NCI-H2081 treated with DMSO at 0.1 percent for 48 hours (cell line): ENCODE data around the gene YIF1A.
"Not testable (repeated sequence)": the region's sequence is repeated elsewhere in the genome, so short reads cannot be mapped to it uniquely, and the experiment has no call there.

Source experiments
- DNase-seq: peaks from one replicate; lab custom pipeline; 2025; lab: John Stamatoyannopoulos, UW

YIF1A gene

DNA sequence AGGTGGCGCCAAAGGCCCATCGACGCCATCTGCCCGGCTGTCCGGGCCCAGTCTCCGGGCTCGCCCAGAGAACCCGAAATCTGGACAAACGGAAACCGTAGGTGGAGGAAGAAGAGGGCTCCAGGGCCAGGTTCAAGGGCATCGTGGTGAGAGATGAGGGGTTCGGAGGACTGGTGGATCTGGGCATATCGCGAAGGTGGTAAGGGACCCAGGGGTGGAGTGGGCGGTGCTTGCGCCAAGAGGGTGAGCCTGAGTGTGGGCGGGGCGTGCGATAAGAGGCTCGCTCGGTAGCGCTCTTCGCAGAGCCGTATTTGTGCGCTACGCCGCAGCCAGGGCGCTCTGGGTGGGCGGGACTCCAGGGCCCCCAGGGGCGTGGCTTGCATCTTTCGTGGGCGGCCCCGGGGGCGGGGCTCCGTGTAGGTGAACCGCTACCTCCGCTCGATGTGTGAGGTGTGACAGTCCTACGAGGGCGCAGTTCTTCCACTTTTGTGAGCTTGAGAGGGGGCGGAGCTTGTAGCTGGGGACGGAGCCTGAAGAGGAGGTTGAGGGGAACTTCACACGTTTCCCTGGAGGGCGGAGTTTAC, 23.1 kb upstream of the YIF1A start:
- peak; percentile 81 for DNase-seq

DNA sequence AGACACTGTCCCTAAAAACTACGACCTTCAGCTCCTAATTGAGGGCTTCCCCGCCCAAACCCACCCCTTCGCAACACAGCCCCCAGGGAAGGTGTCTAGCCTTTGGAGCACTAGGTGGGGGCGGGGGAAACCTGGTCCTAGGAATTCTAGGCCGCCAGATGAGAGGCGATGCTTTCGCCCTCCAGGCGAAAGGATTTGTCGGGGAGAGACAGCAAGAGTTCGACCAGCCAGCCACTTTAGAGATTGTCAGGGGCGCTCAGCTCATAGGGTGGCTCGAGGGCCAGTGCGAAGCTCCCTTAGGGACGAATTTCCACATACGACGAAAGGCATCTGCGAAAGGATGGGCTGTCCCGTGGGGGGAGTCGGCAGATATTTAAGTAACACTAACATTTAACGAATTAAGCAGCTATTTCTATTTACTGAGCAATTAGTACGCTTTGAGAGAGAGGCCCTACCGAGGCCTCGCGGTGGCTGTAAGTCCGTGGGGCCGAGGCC, 22.6 kb upstream of the YIF1A start:
- DNase-seq, result no peak

DNA sequence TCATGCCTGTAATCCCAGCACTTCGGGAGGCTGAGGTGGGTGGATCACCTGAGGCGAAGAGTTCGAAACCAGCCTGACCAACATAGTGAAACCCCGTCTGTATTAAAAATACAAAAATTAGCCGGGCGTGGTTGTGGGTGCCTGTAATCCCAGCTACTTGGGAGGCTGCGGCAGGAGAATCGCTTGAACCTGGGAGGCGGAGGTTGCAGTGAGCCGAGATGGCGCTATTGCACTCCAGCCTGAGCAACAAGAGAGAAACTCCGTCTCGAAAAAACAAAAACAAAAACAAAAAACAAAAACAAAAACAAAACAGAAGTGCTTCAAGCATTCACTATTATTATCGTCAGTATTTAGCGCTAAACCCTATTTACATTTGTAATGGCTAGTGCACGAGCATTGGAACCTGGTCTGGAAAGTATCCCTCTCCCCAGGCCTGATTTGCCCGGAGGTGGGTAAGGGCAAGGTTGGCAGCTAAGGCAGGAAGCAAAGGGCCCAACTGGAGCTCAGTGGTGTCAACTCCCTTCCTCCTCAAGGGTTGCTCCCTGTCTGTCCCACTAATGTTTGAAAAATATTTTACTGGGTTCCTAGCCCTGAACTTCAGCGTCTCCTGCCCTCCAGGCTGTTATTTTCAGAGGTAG, 22.0 kb upstream of the YIF1A start:
- not testable (repeated sequence) for DNase-seq

DNA sequence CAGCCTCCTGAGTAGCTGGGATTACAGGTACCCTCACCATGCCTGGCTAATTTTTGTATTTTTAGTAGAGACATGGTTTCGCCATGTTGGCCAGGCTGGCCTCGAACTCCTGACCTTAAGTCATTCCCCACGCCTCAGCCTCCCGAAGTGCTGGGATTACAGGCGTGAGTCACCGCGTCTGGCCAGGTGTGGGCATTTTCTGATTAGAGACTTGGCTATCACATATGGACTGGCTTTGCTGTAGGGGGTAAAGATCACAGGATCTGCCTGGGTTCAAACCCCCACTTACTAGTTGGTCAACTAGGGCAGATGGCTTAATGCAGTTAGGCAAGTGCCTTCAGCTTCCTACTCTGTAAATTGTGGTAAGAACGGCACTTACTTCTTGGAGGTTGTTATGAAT, 21.4 kb upstream of the YIF1A start:
- DNase-seq, result no peak

DNA sequence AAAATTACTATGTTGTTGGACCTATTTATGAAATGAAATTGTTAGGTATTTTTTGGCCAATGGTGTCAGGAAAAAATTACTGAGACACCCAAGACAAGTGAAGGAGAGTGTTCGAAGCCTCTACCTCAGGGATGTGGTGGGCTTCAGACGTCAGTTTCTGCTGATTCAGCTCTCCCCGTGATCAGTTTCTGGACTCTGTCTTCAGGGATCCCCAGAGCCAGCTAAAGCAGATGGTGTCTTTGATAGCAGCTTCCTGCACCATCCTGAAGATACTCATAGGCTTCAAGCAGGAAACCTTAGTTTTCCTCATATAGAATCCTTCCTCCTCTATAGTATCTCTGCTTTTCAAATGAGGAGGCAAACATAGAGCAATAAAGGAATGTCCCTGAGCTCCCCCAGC, 20.5 kb upstream of the YIF1A start:
- no peak for DNase-seq

DNA sequence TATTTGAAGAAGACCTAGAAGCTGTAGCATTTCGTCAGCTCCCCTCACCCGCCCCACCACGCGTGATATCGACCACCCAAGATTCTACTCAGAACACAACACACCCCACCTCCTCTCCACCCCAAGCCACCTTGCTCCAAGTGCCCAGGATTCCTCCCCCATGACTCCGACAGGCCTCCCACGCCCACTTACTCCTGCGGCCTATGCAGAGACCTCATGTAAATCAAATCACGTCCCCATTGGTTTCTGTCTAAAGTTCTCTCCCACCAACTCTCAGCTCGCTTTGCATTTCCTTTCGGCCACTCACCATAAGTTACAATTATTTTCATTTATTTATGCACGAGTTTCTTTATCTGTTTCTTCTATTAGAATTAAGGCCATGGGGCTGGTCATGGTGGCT, 13.7 kb upstream of the YIF1A start:
- DNase-seq, result no peak

DNA sequence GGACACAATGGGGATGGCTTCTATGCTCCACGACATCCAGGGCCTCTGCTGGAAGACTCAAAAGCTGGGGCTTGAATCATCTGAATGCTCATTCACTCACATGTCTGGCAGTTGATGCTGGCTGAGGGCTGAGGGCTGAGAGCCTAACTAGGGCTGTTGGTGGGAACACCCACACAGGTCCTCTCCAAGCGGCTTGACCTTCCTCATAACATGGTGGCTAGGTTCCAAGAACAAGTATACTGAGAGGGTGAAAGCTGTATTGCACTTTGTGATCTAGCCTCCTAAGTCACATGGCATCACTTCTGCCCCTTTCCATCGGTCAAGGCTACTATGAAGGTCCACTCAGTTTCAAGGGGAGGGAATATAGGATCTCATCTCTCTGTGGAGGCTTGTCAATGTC, 10.2 kb upstream of the YIF1A start:
- no peak for DNase-seq

DNA sequence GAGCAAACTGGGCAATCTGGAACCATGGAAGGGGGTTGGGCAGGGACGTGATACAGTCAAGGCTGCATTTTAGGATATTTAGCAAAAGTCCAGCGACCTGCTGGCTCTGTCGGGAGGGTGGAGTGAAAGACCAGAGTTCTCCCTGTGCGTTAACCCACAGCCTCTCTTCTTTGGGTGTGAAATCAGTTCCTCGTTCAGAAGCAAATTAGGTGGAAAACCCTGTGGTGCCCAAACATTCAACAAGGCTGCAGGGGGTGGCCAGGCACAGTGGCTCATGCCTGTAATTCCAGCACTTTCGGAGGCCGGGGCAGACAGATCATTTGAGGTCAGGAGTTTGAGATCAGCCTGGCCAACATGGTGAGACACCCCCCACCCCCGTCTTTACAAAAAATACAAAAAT, 8.7 kb upstream of the YIF1A start:
- no peak for DNase-seq

DNA sequence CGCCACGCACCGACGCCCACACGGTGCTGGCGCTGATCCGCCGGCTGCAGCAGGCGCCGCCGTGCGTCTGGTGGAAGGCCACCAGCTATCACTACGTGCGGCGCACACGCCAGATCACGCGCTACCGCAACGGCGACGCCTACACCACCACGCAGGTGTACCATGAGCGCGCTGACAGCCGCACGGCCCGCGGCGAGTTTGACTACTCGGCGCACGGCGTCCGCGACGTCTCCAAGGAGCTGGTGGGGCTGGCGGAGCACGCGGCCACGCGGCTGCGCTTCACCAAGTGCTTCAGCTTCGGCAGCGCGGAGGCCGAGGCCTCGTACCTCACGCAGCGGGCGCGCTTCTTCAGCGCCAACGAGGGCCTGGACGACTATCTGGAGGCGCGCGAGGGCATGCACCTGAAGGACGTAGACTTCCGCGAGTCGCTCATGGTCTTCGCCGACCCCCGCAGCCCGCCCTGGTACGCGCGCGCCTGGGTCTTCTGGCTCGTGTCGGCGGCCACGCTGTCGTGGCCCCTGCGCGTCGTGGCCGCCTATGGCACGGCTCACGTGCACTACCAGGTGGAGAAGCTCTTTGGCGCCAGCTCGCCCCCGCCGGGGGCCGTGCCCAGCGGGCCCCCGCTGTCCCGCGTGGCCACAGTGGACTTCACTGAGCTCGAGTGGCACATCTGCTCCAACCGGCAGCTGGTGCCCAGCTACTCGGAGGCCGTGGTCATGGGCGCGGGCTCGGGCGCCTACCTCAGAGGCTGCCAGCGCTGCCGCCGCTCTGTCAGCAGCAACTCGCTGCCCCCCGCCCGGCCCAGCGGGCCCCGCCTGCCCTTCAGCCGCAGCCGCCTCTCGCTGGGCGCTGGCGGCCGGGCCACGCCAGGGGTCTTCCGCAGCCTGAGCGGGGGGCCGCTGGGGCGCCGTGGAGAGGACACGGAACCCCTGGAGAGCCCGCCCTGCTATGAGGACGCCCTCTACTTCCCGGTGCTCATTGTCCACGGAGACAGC, 6.0 kb upstream of the YIF1A start:
- DNase-seq, result no peak

DNA sequence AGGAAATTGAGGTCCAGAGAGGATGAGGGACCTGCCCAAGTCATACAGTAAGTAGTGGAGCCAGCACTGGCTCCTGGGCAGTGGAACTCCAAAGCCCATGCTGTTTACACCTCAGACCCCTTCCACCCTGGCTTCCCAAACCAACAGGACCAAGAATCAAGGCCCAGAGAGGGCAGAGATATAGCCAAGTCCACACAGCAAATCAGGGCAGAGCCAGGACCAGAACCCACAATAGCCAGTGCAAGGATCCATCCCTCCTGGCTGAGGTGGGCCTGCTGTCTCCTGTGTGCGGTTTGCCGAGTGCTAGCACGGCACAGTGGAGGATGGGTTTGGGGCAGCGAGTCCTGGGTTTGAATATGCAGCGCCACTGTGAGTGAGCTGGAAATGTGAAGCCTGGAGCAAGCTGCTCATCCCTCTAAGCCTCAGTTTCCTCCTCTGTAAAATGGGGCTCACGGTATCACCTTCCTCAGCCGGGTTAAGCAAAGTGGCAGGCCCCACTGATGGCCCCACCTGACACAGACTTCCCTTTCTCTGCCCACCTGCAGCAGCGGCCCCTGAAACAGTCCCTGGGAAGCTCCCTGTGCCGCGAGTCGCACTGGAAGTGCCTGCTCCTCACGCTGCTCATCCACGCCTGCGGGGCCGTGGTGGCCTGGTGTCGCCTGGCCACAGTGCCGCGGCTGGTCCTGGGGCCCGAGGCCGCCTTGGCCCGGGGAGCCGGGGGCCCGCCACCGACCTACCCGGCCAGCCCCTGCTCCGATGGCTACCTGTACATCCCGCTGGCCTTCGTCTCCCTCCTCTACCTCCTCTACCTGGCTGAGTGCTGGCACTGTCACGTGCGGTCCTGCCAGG, 5.1 kb upstream of the YIF1A start:
- DNase-seq, result no peak

DNA sequence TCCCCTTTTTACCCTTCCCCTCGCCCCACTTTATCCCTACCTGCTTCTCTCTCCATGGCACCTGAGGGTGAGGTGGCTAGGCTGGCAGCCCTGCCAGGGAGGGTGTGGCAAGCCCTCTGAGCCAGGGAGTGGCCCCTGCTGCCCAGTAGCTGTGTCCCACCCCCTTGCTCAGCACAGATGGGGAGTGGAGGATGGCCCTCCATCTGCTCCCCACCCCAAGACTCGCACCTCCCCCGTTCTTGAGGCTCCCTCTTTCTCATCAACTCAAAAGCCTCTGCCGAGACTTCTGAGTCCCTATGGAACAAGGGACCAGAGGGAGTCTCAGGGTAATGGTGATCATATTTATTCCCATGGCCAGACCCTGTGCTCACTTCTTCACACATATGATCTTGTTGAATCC, 4.4 kb upstream of the YIF1A start:
- no peak for DNase-seq

DNA sequence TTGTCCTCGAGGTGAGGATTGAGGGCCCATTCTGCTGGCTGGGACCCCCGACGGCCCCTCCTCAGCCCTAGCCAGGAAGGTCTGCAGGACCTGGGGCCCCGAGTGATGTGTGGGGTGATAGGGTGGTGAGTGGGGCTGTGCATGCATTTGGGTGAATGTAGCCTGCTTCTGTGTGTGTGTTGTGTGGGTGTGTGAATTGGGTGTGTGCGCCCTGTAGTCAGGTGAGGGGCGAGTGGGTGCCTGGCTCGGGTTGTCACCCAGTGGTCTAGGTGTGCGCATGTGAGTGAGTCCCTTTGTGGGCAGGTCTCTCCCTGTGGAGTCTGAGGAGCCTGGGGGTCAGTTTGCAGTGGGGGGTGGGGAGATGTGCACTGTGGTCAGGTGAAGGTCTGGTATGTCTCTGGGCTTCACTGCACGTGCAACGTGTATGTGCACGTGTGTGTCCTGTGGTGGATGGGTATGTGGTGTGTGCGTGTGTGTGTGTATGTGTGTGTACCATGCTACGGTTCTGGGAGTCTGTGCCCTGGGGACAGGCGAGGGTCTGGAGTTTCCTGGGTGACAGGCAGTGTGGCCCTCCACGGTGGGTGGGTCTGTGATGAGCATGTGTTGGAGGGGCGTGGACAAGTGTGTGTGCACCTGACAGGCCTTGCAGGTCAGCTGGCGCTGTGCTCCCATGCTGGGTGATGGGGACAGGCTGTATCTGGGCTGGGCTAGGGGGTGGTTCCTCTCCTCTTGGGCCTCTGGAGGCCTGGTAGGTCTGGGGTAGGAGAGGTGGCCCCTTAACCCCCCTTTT, 3.8 kb upstream of the YIF1A start:
- DNase-seq, result no peak

DNA sequence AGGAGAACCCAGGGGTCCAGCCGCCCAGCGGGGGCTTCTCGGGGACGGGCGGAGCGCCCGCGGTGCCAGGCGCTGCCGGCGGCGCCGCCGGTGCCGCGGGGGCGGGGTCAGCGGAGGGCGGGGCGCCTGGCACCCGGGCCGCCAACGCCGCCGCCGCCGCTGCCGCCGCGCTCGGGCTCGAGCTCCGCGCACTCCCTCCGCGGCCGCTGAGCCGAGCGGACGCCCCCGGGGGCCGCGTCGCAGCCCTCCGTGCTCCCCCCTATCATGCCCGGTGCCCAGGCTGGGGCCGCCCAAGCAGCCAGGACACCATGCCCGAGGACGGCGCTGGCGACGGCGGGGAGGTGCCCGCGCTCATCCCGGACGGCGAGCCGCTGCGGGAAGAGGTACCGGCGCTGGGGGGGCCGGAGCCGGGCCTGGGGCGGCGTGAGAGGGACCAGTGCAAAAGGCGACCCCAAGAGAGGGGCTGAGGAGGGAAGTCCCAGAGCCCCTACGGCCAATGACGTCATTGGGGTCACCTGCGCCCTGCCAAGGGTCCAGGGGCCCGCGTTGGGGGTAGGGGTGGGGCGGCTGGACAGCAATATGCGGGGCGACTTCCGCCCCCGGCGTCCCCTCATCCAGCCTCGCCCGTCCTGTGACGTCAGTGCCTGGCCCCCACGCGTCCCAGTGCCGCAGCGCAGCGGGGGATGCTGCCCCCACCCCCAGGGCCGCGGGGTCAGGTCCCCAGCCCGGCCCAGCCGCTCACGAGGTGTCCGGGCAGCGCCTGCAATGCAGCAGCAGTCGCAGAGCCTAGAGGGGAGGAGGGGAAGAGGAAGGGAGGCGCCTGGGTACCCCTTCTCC, 3.0 kb upstream of the YIF1A start, which contains the start of gene TMEM151A:
Gene TMEM151A (plus strand): TSS at position 189 of the 837 bp plus-strand sequence. CDS start 120 bp downstream, at position 309.
- no peak for DNase-seq

DNA sequence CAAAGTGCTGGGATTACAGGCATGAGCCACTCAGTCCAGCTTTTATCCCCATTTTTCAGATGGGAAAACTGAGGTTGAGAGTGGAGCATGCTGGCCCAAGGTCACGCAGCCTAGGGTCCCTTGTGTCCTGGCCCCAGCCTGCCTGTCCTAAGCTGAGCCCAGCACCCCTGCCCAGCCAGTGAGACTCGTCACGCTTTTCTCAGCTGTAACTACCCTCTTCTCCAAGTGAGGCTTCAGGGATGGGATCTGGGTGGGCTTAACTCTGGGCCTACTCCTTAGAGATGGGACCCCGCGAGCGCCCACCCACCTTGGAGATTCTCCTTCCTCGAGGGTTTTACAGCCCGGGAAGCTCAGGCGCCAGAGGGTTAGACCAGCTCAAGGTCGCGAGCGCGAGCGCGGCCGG, 2.4 kb upstream of the YIF1A start:
- no peak for DNase-seq

DNA sequence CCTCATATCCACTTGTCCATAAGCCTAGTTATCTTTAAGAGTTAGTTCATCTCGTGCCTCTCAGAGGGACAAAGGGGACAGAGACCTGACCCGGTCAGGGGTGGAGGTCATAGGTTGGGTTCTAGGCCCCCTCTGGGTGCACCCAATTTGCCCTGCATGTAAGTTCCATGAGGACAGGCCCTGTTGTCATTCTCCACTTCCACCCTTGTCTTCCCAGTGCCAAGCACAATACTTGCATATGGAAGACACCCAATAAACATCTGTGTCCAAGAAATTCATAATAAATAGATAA, 1.3 kb upstream of the YIF1A start:
- no peak for DNase-seq

DNA sequence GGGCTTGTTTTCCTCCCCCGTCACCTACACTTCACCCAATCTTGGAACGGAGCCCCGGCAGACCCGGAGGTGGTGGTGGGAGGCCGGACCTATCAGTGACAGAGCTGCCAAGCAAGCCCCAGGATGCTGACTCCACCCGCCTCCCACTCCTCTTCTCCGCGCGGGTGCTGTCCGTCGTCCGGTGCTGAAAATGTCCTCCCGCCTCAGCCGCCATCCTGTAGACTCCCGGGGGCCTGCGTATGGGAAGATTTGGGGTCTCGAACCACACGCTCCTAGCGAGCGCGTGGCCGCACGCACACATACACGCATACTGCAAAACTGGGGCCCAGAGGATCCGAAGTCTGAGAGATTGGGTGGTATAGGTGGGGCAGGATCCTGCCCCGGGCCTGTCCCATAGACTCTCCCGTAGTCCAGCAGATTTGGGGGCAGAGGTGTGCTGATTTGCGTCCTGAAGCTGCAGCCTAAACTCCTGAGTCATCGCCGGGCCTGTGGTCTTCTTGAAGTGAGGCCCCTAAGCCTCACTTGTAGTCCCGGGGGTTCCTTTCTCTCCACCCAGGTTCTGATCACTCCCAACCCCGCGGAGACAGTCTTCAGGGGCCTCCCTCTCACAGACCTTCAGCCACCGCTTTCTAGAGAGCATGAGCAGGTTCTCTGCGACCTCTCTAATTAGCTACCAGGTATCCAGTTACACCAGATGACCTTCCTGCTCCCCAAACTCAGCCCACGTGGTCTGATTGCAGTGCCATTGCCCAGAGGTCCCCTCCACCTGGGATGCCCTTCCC, 796 bp upstream of the YIF1A start:
- no peak for DNase-seq

DNA sequence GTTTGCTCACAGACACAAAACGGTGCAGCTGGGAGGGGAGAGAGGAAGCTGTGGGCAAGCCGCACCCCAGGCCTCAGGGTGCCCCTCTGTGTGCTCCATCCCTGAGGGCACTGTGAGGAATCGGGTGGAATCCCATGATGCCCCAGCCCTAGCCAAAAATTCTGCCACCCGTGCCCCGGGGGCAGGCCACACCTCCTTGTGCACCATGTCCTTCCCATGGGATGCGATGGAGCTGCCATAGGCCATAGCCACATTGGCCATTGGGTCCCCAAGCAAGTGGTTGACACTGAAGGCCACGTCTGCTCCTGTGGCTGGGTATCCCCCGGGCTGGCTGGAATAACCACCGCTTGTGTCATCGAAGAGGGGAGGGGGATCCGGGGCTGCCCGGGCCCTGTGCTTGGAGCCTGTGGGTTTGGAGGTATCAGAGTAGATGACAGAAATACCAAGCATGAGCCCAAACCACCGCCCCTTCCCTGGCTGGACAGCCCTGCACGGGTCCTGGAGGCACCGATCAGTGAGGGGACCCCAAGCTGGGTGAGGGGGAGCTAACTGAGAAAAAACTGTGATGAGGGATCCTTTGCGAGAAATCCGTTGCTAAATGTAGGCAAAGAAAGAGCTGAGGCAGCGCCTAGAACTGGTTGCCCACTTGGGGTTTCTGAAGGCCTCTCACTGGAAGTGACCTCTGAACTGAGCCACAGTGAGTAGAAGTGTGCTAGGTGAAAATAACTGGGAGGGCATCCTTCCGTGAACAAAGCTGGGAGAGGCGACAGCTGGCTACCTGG, 863 bp downstream of the YIF1A start:
- DNase-seq, result no peak

DNA sequence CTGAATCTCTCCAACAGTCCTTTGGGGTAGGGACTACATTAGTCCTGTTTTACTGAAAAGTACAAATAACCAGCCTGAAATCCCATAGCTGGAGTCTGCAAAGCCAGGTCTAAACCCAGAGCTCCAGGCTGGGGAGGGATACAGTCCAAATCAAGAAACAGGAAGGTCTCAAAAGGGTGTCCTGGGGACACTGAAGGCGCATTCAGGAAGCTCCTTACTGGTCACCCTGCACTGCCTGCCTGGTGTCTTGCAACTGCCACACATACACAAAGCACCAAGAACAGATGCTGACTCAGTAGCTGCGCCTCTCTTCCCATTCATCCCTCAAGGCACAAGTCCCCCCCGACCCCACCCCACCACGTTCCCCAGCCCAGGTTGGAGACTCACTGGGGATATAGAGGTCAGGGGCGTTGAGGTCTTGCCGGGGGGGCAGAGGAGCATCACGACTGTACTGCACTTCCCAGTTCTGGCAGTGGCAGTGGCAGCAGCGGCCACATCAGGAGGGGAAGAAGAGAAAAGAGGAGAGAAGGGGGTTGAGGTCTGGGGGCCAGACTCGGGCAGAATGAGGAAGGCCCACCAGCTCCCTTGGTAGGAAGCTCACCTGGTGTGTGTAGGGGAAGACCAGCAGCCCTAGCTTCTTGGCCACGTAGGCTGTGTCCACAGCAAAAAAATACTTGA, 1.6 kb downstream of the YIF1A start:
- no peak for DNase-seq
